SK-N-SH (cell line): ENCODE results near the gene FCHO1. TPM values are rescaled to one million over a fixed set of nuclear protein-coding genes. Genes with fewer than 3 reads are reported as not detected.

Experiments
- CTCF ChIA-PET: fragments of 300-600, 350-600 bp; formaldehyde crosslinking; extraction: SDS; loops from one replicate; lab custom pipeline; 2021; lab: Yijun Ruan, JAX
- POLR2A ChIA-PET: fragments of 350-600 bp; sonication (Branson Sonifier 250); formaldehyde crosslinking; extraction: SDS; loops from one replicate; lab custom pipeline; 2020; ENCODE audit warnings: antibody characterized with exemption, inconsistent platforms; lab: Yijun Ruan, JAX
- DNase-seq: peaks from one replicate; pipeline ENCODE4 v3.0.0; 2012
- H2AFZ ChIP-seq: fragments of 200-600 bp; sonication (generic); 2 replicates; pipeline ENCODE4 v1.8.1; 2016; ENCODE audit warnings: antibody characterized with exemption, mild to moderate bottlenecking, low read depth
- H3F3A ChIP-seq: fragments of 200-600 bp; sonication (generic); replicated peaks from 2 replicates; pipeline ENCODE3; 2016; ENCODE audit warnings: antibody characterized with exemption, mild to moderate bottlenecking; ENCODE audit not compliant: insufficient read depth
- H3K27ac ChIP-seq, 2 experiments: fragments of 200-500 bp in 1 of 2; fragments of 200-600 bp in 1 of 2; sonication (Bioruptor generic) in 1 of 2; sonication (generic), shearing (Covaris generic) in 1 of 2; 2 replicates each; pipeline versions ENCODE4 v1.5.1 to v1.6.1; 2014 to 2016; ENCODE audit warnings: low read depth in 2 of 2, inconsistent platforms in 1 of 2, low read length in 1 of 2, mild to moderate bottlenecking in 1 of 2, mixed read lengths in 1 of 2
- H3K27me3 ChIP-seq: fragments of 200-600 bp; sonication (generic), shearing (Covaris generic); 2 replicates; pipeline ENCODE4 v1.6.1; 2016; ENCODE audit warnings: mixed run types; ENCODE audit not compliant: insufficient read depth
- H3K36me3 ChIP-seq, 2 experiments: fragments of 200-500 bp in 1 of 2; fragments of 200-600 bp in 1 of 2; sonication (Bioruptor generic) in 1 of 2; sonication (generic) in 1 of 2; replicated peaks in 1 of 2; 2 replicates each; pipeline versions ENCODE3 to v1.5.1; 2014 to 2016; ENCODE audit warnings: low read length in 1 of 2, mild to moderate bottlenecking in 1 of 2; ENCODE audit not compliant: insufficient read depth in 2 of 2, control insufficient read depth in 1 of 2
- H3K4me1 ChIP-seq, 2 experiments: fragments of 200-500 bp in 1 of 2; fragments of 200-600 bp in 1 of 2; sonication (Bioruptor generic) in 1 of 2; sonication (generic), shearing (Covaris generic) in 1 of 2; 2 replicates each; pipeline versions ENCODE4 v1.5.1 to v1.6.1; 2014 to 2016; ENCODE audit warnings: low read depth in 1 of 2, low read length in 1 of 2, mixed run types in 1 of 2; ENCODE audit not compliant: insufficient read depth in 2 of 2, control insufficient read depth in 1 of 2
- H3K4me2 ChIP-seq: fragments of 200-600 bp; sonication (generic), shearing (Covaris generic); 2 replicates; pipeline ENCODE4 v1.6.1; 2017; ENCODE audit warnings: mixed run types
- H3K4me3 ChIP-seq, 2 experiments: fragments of 200-500 bp in 1 of 2; fragments of 200-600 bp in 1 of 2; sonication (Bioruptor generic) in 1 of 2; sonication (generic), shearing (Covaris generic) in 1 of 2; 2 replicates each; pipeline versions ENCODE4 v1.5.1 to v1.8.1; 2014 to 2016; ENCODE audit warnings: low read depth in 2 of 2, inconsistent platforms in 1 of 2, low read length in 1 of 2, mild to moderate bottlenecking in 1 of 2, mixed read lengths in 1 of 2, moderate library complexity in 1 of 2
- H3K79me2 ChIP-seq: fragments of 200-600 bp; sonication (generic); 2 replicates; pipeline ENCODE4 v1.8.1; 2017; ENCODE audit warnings: mild to moderate bottlenecking; ENCODE audit not compliant: insufficient read depth
- H3K9ac ChIP-seq: fragments of 200-600 bp; sonication (generic); 2 replicates; pipeline ENCODE4 v1.6.1; 2017; ENCODE audit warnings: mixed run types
- H3K9me2 ChIP-seq: fragments of 200-600 bp; sonication (generic); 2 replicates; pipeline ENCODE4 v1.6.1; 2017; ENCODE audit warnings: mixed run types
- H3K9me3 ChIP-seq: fragments of 200-600 bp; sonication (generic); 2 replicates; pipeline ENCODE4 v1.6.1; 2017; ENCODE audit warnings: mixed run types, mild to moderate bottlenecking, moderate library complexity
- H4K20me1 ChIP-seq: fragments of 200-600 bp; sonication (generic); 2 replicates; pipeline ENCODE4 v1.6.1; 2017; ENCODE audit warnings: mild to moderate bottlenecking, mixed run types; ENCODE audit not compliant: insufficient read depth
- EP300 ChIP-seq, 2 experiments: IDR thresholded peaks; 2 replicates each; pipeline versions ENCODE4 v1.4.0 to v1.6.1; 2012; ENCODE audit warnings: borderline replicate concordance in 1 of 2, low read depth in 1 of 2, low read length in 1 of 2
- EZH2phosphoT487 ChIP-seq: fragments of 200-600 bp; sonication (generic); IDR thresholded peaks from 2 replicates; pipeline ENCODE4 v1.6.1; 2017; ENCODE audit warnings: low read depth, mixed run types, mild to moderate bottlenecking, antibody characterized with exemption, moderate library complexity, borderline replicate concordance
- FOSL2 ChIP-seq: IDR thresholded peaks from 2 replicates; pipeline ENCODE4 v1.4.0; 2012; ENCODE audit warnings: low read depth, mild to moderate bottlenecking, moderate library complexity, borderline replicate concordance
- FOXJ3 ChIP-seq: sonication (generic); formaldehyde crosslinking; IDR thresholded peaks from 2 replicates; pipeline ENCODE4 v1.5.1; 2020; ENCODE audit warnings: mild to moderate bottlenecking, missing genetic modification reagents
- FOXM1 ChIP-seq: IDR thresholded peaks from 2 replicates; pipeline ENCODE4 v1.4.0; 2012; ENCODE audit warnings: low read depth, mild to moderate bottlenecking
- MEF2A ChIP-seq: IDR thresholded peaks from 2 replicates; pipeline ENCODE4 v1.4.0; 2012; ENCODE audit warnings: low read depth, borderline replicate concordance
- MXI1 ChIP-seq: IDR thresholded peaks from 2 replicates; pipeline ENCODE4 v1.6.1; 2012; ENCODE audit warnings: mild to moderate bottlenecking, low read depth, low read length, improper control_type of control experiment
- NRF1 ChIP-seq: IDR thresholded peaks from 2 replicates; pipeline ENCODE4 v1.6.1; 2012; ENCODE audit warnings: low read depth, mild to moderate bottlenecking, low read length
- POLR2AphosphoS5 ChIP-seq: IDR thresholded peaks from 2 replicates; pipeline ENCODE4 v1.6.1; 2012; ENCODE audit warnings: low read depth, low read length
- RFX5 ChIP-seq: IDR thresholded peaks from 2 replicates; pipeline ENCODE4 v1.6.1; 2012; ENCODE audit warnings: mild to moderate bottlenecking, improper control_type of control experiment, low read length
- RXRA ChIP-seq: IDR thresholded peaks from 2 replicates; pipeline ENCODE4 v1.4.0; 2012; ENCODE audit warnings: low read depth, mild to moderate bottlenecking, borderline replicate concordance
- SIN3A ChIP-seq: IDR thresholded peaks from 2 replicates; pipeline ENCODE4 v1.6.1; 2012; ENCODE audit warnings: low read depth, mild to moderate bottlenecking, low read length, moderate library complexity, borderline replicate concordance
- SMC3 ChIP-seq: IDR thresholded peaks from 2 replicates; pipeline ENCODE4 v1.6.1; 2012; ENCODE audit warnings: low read depth, low read length, improper control_type of control experiment
- TAF1 ChIP-seq: IDR thresholded peaks from 2 replicates; pipeline ENCODE4 v1.6.1; 2012; ENCODE audit warnings: low read depth, mild to moderate bottlenecking, low read length, moderate library complexity, borderline replicate concordance
- WGBS: methylation state at CpG from one replicate; pipeline ENCODE4 v1.1.6; 2017; ENCODE audit warnings: low lambda C conversion rate; 5-methylcytosine and 5-hydroxymethylcytosine counted together
- polyA plus RNA-seq, 3 experiments: library from polyadenylated mRNA; depleted of rRNA; stranded (reverse); fragments of >200 nt; gene quantifications; 2 replicates each; pipeline ENCODE4 v1.2.3, GENCODE V29; 2012
- TF ChIP-seq, protein P1 (sequence below): IDR thresholded peaks from 2 replicates; pipeline ENCODE4 v1.4.0; 2012; ENCODE audit warnings: low read depth, borderline replicate concordance
- TF ChIP-seq, protein P2 (sequence below): fragments of 150-350 bp; IDR thresholded peaks from 2 replicates; pipeline ENCODE4 v1.6.1; 2016; ENCODE audit warnings: mild to moderate bottlenecking, low read depth, low read length
- TF ChIP-seq, protein P3 (sequence below): IDR thresholded peaks from 2 replicates; pipeline ENCODE4; 2012

FCHO1 gene
- polyA plus RNA-seq, 1 of the 3 experiments (the other 2 are of a cell fraction), result 0.71 TPM

DNA sequence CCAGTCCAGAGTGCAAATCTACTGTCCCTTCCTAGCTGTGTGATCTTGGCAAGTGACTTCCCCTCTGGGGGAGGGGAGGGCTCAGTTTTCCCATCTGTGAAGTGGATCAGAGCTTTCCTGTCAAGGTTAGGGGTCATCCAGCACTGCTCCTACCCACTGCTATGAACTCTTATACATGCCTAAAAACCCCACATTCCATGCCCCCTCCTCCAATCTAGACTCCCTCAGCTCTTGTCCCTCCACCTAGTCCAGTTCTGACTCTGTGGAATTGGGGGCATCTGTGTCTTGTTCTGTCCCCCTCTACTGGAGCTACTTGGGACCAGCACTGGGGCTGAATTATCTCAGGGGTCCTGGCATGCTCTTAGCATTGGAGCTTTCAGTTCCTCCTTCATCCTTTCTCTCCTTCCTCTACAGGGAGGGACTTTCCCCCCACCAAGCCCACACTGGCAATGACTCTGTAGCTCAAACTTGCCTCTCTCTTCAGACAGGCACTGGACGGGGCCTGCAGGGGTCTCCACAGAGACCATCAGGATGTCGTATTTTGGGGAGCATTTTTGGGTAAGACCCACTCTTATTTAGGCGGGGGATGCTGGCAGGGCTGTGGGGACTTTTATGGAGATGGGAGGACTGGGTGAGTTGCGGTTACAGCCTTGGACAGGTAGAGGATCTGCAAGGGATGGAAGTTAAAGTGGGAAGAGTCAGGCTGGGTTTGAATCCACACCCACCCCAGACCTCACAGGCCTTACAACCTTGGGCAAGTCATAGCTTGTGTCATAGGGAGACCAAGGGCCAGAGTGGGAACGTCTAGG lies 3.6 kb downstream of the FCHO1 start:
- TF ChIP-seq NRF1 (no peak), TAF1 (no peak), MEF2A (no peak), POLR2AphosphoS5 (no peak), RXRA (no peak)
- TF ChIP-seq, protein P1, sequence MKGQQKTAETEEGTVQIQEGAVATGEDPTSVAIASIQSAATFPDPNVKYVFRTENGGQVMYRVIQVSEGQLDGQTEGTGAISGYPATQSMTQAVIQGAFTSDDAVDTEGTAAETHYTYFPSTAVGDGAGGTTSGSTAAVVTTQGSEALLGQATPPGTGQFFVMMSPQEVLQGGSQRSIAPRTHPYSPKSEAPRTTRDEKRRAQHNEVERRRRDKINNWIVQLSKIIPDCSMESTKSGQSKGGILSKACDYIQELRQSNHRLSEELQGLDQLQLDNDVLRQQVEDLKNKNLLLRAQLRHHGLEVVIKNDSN, result no peak
- TF ChIP-seq, protein P2, sequence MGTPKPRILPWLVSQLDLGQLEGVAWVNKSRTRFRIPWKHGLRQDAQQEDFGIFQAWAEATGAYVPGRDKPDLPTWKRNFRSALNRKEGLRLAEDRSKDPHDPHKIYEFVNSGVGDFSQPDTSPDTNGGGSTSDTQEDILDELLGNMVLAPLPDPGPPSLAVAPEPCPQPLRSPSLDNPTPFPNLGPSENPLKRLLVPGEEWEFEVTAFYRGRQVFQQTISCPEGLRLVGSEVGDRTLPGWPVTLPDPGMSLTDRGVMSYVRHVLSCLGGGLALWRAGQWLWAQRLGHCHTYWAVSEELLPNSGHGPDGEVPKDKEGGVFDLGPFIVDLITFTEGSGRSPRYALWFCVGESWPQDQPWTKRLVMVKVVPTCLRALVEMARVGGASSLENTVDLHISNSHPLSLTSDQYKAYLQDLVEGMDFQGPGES, result no peak
- Histone ChIP-seq H4K20me1 (no peaks in the 10 kb centered on the region), H3K27me3 (no peaks in the 10 kb centered on the region), H2AFZ (no peak overlapping the region), H3F3A (no peaks in the 10 kb centered on the region), H3K79me2 (no peaks in the 10 kb centered on the region), H3K4me3 (no peak overlapping the region), H3K4me2 (0 out of 2 replicates have a peak overlapping the region, but pooled peaks have one; percentile 31), H3K4me1 (peaks cover 9 to 17% of the 10 kb centered on the region in 2 experiments; a peak in 1 of 4 replicates), H3K36me3 (no peaks in the 10 kb centered on the region), H3K9me2 (no peaks in the 10 kb centered on the region), H3K27ac (peak overlapping the region in 1 of 2 experiments; percentile 30; a peak in 1 of 4 replicates), H3K9ac (no peak overlapping the region), H3K9me3 (no peaks in the 10 kb centered on the region)
- no peak for DNase-seq
- WGBS, result 76% methylated on average over 5 of the region's 5 CpGs
- ChIA-PET CTCF (interaction anchor here (0.5 to 2.1 kb wide), 5 partner anchors 21 to 1599 kb away, joined by 3 to 11 read pairs (median 3); partner anchors contain the start of gene RPL18A), POLR2A (no interaction called here)

DNA sequence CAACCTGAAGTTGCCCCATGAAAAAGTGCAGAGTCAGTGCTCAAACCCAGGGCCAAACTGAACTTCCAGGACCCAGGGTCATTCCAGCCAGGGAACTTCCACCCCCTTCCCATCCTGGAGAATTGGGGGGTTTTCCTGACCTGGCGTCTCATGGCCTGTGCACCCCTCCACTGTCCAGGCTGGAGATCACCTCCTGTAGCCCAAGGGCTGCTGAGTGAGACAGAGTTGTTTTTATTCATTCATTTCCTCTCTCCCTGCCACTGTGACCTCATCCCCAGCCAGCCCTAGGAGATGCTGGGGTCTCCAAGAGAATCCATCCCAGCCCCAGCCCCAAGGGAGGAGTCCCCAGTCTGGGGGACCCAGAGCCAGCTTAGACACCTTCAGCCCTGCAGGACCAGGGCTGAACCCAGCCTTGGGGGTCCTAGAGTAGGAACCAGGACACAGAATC lies 4.2 kb downstream of the FCHO1 start:
- no peaks in the 10 kb centered on the region for H3K79me2 ChIP-seq
- H3K27me3 ChIP-seq, result no peaks in the 10 kb centered on the region
- H3K27ac ChIP-seq, result peak overlapping the region in 1 of 2 experiments; percentile 30; a peak in 2 of 4 replicates
- peak; percentile 33 for DNase-seq
- H3K4me1 ChIP-seq, result peaks cover 9 to 17% of the 10 kb centered on the region in 2 experiments; a peak in 1 of 4 replicates
- H3K36me3 ChIP-seq, result no peaks in the 10 kb centered on the region
- H3K9me2 ChIP-seq, result no peaks in the 10 kb centered on the region
- H3F3A ChIP-seq, result no peaks in the 10 kb centered on the region
- H3K9ac ChIP-seq, result no peak overlapping the region
- H2AFZ ChIP-seq, result no peak overlapping the region
- no peak overlapping the region for H3K4me3 ChIP-seq
- peak overlapping the region; percentile 31; the same call in 1 of the 2 replicates for H3K4me2 ChIP-seq
- ChIA-PET CTCF (interaction anchor here (0.5 to 2.1 kb wide), 3 partner anchors 34 to 1599 kb away, joined by 3 to 11 read pairs (median 3); no protein-coding TSS in a partner anchor), POLR2A (interaction anchor here (0.6 to 1.6 kb wide), 2 partner anchors 100 to 104 kb away, joined by 5 to 6 read pairs; partner anchors contain the start of gene RPL18A)
- TF ChIP-seq MXI1 (no peak), EP300 (IDR thresholded peaks at IDR 0.05; ENCODE audit: borderline replicate concordance in 1 of 2, low read depth in 1 of 2, low read length in 1 of 2) (no peak), EZH2phosphoT487 (no peak), SMC3 (no peak), TAF1 (no peak), NRF1 (no peak), SIN3A (no peak), RFX5 (no peak), FOSL2 (no peak), FOXJ3 (no peak), FOXM1 (no peak)
- TF ChIP-seq, protein P3, sequence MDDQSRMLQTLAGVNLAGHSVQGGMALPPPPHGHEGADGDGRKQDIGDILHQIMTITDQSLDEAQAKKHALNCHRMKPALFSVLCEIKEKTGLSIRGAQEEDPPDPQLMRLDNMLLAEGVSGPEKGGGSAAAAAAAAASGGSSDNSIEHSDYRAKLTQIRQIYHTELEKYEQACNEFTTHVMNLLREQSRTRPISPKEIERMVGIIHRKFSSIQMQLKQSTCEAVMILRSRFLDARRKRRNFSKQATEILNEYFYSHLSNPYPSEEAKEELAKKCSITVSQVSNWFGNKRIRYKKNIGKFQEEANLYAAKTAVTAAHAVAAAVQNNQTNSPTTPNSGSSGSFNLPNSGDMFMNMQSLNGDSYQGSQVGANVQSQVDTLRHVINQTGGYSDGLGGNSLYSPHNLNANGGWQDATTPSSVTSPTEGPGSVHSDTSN, result no peak
- TF ChIP-seq, protein P1, result no peak
- WGBS, result no CpG with 5 or more reads among the region's 1 CpG
- H4K20me1 ChIP-seq, result no peaks in the 10 kb centered on the region
- no peaks in the 10 kb centered on the region for H3K9me3 ChIP-seq
